ENCODE data around the gene PRSS38.

DNA sequence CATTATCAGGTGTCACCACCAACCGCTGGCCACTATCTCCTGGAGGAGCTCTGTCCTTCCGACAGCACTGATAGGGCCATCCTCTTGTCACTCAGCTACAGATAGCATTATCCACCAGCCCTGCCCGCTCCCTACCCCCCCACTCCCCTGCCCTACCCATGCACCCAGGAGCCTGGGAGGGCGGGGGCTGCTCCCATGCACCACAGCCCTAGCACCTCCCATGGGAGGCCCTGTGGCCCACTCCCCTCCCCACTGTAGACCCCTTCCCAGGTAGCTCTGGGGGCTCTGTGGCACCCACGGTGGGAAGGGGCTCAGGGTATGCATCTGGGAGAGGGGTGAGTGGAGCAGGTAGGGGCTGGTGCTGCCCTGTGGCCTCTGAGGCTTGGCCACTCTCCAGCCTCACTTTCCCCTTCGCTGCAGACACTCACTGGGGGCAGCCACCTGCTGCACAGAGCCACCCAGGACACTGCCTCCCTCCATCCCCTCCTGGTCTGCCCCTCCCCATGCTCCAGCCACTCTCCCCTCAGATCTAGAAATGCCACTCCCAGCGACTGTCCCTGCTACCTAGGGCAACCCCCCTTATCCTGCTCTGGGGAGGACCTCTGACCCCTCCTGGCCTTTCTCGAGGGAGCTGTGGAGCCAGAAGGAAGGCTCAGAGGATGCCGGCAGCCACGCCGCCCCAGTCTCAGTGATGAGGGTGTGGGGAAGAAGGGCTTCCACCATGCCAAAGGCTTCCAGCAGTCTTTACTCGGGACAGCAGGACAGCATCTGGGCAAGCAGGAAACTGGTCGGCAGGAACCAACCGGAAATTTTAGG is 73.8 kb downstream of the PRSS38 start:
- TF ChIP-seq, protein P1, sequence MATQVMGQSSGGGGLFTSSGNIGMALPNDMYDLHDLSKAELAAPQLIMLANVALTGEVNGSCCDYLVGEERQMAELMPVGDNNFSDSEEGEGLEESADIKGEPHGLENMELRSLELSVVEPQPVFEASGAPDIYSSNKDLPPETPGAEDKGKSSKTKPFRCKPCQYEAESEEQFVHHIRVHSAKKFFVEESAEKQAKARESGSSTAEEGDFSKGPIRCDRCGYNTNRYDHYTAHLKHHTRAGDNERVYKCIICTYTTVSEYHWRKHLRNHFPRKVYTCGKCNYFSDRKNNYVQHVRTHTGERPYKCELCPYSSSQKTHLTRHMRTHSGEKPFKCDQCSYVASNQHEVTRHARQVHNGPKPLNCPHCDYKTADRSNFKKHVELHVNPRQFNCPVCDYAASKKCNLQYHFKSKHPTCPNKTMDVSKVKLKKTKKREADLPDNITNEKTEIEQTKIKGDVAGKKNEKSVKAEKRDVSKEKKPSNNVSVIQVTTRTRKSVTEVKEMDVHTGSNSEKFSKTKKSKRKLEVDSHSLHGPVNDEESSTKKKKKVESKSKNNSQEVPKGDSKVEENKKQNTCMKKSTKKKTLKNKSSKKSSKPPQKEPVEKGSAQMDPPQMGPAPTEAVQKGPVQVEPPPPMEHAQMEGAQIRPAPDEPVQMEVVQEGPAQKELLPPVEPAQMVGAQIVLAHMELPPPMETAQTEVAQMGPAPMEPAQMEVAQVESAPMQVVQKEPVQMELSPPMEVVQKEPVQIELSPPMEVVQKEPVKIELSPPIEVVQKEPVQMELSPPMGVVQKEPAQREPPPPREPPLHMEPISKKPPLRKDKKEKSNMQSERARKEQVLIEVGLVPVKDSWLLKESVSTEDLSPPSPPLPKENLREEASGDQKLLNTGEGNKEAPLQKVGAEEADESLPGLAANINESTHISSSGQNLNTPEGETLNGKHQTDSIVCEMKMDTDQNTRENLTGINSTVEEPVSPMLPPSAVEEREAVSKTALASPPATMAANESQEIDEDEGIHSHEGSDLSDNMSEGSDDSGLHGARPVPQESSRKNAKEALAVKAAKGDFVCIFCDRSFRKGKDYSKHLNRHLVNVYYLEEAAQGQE (IDR thresholded peaks at IDR 0.05; ENCODE audit: low read depth) = no peak
- TF ChIP-seq, protein P2, sequence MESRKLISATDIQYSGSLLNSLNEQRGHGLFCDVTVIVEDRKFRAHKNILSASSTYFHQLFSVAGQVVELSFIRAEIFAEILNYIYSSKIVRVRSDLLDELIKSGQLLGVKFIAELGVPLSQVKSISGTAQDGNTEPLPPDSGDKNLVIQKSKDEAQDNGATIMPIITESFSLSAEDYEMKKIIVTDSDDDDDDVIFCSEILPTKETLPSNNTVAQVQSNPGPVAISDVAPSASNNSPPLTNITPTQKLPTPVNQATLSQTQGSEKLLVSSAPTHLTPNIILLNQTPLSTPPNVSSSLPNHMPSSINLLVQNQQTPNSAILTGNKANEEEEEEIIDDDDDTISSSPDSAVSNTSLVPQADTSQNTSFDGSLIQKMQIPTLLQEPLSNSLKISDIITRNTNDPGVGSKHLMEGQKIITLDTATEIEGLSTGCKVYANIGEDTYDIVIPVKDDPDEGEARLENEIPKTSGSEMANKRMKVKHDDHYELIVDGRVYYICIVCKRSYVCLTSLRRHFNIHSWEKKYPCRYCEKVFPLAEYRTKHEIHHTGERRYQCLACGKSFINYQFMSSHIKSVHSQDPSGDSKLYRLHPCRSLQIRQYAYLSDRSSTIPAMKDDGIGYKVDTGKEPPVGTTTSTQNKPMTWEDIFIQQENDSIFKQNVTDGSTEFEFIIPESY (IDR thresholded peaks at IDR 0.05; ENCODE audit: extremely low read depth, insufficient replicate concordance, low read length) = no peak
- TF ChIP-seq RAD21 (IDR thresholded peaks at IDR 0.05; ENCODE audit: low read depth) (no peak), ZNF274 (IDR thresholded peaks at IDR 0.05; ENCODE audit: low read depth, low read length) (no peak)
